HK-2 (cell line): Measurements from ENCODE around the gene ARHGAP28.

Experiments
- DNase-seq: peaks from one replicate; pipeline ENCODE4 v3.0.0-alpha.2; 2018; ENCODE audit not compliant: unreplicated experiment

ARHGAP28 gene

DNA sequence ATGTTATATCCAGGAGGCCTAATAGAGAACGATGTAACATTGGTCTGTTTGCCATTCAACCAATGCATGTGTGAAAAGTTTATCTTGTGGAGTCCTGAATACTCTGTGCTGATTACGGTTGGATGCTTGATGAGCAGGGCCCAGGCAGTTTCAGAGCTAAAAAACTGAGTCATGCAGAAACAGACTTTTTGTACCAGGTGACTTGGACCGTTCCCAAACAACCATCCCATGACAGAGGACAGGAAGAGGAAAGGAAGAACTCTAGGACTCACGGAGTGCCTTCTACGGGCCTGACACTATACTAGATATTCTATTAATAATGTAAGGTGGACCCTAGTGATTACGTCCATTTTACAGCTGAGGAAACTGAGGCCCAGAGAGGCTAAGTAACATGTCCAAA is 142.1 kb downstream of the ARHGAP28 start:
- peak; percentile 2 for DNase-seq

DNA sequence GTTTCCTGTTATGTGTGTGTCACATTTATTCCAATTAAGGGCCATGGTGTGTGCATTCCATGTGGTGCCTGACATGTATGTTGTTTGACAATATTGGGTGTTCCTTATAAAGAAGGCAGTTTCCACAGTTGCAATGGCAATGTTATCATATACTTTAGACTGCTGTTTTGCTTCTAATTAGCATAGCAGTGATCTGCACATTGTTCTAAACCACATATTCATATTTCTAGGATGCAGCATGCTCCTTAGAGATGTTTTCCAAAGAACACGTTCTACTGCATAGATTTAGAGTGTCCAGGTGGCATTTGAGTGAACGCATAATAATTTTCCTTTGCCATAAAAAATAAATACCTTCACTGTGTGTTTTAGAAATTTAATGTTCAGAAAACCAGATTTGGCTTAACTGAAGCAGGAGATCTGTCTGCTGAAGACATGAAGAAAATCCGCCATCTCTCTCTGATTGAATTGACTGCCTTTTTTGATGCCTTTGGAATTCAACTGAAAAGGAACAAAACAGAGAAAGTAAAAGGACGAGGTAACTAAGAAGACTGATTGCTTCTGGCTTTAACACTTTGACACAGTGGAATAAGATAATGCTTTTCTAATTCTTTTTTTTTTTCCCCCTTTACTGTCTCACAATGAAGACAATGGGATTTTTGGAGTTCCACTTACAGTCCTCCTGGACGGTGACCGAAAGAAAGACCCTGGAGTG is 143.7 kb downstream of the ARHGAP28 start:
- DNase-seq: no peak

GRCh38 chr18:6874315-6874714 is 144.8 kb downstream of the ARHGAP28 start:
- no peak for DNase-seq

- DNase-seq: no peak
Observed at GRCh38 chr18:6875749-6876148, 146.2 kb downstream of the ARHGAP28 start.

GRCh38 chr18:6876641-6877041 is 147.1 kb downstream of the ARHGAP28 start:
- DNase-seq: no peak

DNA sequence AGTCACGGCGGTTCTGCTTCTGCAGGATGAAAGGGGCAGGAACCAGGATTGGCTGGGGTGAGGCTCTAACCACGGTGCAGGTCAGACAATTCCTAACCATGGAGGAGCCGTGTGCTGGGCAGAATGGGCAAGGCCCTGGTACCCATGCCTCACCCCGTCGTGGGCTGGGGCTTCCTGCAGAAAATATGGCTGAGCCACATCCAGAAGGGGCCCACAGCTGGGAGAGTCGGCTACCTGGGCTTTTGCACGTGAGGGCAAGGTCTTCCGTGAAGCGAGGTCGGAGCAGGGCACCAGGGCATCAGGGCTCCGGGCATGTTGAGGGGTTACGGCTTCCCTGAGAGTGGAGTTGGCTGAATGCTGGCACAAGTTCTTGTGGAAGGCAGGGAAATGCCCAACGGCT is 147.8 kb downstream of the ARHGAP28 start:
- no peak for DNase-seq

GRCh38 chr18:6878556-6879297 is 149.2 kb downstream of the ARHGAP28 start:
- no peak for DNase-seq

DNA sequence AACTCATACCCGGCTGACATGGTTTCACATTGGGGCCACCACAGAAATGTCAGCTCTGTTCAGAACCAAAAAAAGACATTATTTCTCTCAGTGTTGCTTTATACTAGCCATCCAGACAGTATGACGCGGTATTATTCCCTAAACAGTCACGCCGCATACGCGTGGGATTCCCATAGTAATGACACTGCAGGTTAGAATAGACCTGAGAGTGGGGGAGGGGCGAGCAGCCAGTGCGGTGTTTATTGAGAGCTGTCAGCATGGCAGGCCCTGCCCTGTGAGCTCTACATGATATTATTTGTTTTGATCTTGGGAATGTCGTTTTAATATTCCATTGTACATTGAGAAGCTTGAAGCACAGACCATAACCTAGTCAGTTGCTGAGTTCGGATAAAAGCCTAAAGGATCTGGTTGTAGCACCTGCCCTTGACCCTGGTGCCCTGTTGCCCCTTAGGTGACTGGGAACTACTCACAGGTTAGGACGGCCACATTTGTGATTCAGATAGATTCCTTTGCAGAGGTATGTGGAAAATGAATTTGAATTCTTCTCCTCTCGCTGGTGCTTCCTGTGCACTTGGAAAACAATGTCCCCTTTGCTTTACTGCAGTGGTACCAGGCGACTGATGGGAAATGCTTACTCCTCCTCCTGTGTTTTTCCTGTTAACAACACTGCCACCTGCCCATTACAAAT is 150.1 kb downstream of the ARHGAP28 start:
- no peak for DNase-seq

DNA sequence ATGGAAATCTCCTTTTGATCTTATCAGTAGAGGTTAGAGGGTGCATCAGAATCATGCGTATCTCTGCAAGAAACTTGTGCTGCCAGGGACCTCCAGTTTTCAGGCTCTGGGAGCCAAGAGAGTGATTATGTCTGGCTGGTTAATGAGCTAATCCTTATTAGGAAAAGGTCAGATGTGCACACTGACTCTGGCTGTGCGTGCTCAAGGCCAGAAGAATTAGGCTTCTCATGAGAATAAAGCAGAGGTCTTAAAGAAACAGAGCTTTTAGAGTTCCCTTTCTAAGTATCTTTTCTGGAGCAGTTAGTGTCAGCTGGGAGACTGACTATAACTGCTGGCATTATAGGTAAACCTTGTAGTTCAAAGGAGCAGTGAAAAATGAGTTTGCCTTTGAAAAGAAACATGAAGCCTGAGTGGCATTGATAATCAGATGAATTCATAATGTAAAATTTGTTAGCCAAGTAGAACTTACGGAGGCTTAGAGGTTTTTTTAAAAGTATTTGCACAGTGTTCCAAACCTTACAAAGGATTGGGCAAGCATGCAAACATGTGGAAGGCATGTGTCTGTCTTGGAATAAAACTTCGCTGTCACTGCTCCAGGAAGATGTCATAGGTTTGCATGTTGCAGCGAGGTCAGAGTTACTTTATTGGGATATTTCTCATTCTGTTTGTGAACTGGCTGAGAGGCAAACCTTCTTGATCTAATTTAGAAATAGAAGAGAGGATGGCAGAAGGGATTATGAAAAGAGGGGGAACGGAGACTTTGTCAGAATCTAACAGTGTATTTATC is 151.7 kb downstream of the ARHGAP28 start:
- no peak for DNase-seq

DNA sequence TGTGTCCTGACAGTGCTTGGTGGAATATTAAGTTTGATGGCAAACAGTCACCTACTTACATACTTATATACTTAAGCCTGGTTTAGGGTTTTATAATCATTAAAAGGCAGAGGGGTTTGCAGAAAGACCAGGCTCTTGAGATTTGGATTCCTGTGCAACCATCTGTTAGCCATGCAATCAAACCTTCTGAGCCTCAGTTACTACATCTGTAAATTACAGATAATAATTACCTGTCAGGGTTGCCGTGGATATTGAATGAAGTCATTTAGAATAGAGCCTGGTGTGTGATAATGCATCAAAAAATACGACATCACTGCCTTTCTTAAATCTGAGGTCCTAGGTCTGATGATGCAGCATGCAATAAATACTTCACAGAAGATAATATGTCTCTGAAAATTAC is 152.9 kb downstream of the ARHGAP28 start:
- DNase-seq: no peak

- DNase-seq: no peak
Observed at GRCh38 chr18:6885006-6885481, 155.5 kb downstream of the ARHGAP28 start.

- no peak for DNase-seq
Observed at GRCh38 chr18:6885992-6886796, 156.7 kb downstream of the ARHGAP28 start.

DNA sequence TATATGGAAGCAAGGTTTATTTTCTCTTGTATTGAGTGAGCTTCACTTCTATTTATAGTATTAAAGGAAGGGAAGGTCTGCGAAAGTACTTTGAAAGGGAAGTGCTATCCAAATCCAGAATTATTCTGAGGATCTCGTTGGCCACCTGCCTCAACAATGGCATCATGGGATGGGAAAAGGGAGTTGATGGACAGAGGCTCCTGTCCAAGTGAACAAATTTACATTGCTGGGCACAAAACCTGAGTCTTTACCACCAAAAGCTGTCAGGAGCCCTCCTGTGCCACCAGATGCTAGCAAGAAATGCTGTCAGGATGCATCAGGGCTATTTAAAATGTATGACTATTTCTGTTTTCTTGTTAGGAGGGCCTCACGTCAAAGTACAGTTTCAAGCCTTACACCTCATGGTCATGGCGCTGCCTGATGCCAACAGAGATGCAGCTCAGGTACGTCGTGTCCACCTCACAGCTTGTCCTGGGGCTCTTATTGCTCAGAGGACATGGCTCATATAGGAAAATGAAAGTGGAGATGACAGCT is 157.3 kb downstream of the ARHGAP28 start:
- DNase-seq: no peak

- no peak for DNase-seq
Observed at GRCh38 chr18:6891788-6892187, 162.3 kb downstream of the ARHGAP28 start.

- no peak for DNase-seq
Observed at GRCh38 chr18:6901286-6901926, 171.9 kb downstream of the ARHGAP28 start.

GRCh38 chr18:6917072-6917471 is 187.6 kb downstream of the ARHGAP28 start:
- DNase-seq: peak; percentile 34

DNA sequence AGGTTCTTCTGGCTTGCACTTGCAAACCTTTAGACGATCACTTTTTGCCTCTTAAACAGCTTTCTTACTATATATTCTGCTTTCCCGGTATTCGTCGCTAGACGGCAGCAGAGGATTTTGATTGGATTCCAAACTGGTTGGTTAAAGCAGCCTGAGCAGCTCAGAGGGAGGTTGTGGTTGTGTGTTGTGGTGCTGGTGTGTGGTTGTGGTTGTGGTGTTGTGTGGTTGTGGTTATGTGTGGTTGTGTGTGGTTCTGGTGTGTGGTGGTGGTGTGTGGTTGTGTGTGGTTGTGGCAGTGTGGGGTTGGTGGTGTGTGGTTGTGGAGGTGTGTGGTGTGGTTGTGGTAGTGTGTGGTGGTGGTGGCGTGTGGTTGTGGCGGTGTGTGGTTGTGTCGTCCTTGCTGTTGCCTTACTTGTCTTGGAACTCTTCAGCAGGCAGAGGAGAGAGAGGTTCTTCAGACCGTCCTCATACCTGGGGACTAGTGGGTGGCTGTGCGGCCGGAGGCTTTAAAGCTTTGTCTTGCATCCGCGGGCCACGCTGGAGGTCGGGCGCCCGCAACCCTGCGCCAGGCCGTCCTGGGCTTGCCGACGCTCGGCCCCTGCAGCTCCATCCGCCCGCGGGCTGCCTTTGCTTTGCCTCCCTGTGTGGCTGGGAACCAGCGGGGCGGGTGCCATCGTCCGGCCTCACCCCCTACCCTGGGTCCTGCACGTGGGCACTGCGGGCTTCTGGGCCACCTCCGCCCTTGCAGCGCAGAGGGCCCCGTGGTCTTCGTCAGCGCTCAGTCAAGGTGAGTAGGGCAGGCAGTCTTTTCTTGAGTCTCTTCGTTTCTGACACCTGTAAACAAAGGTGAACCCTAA is 190.8 kb downstream of the ARHGAP28 start:
- DNase-seq: peak; percentile 39

- DNase-seq: no peak
Observed at GRCh38 chr18:6921571-6921970, 192.1 kb downstream of the ARHGAP28 start.

GRCh38 chr18:6923220-6923619 is 193.7 kb downstream of the ARHGAP28 start:
- no peak for DNase-seq
